Middle frontal gyrus (tissue), 1 donor: Measurements from ENCODE around the gene STUB1.
"Not testable (repeated sequence)": the region's sequence is repeated elsewhere in the genome, so short reads cannot be mapped to it uniquely, and the experiment has no call there.

Experiments
- DNase-seq: peaks from one replicate; pipeline ENCODE4 v3.0.0-alpha.2; 2015; ENCODE audit warnings: low spot score; ENCODE audit errors: extremely low spot score

Gene STUB1

GRCh38 chr16:711548-712320 is 31.5 kb downstream of the STUB1 start:
- no peak for DNase-seq

DNA sequence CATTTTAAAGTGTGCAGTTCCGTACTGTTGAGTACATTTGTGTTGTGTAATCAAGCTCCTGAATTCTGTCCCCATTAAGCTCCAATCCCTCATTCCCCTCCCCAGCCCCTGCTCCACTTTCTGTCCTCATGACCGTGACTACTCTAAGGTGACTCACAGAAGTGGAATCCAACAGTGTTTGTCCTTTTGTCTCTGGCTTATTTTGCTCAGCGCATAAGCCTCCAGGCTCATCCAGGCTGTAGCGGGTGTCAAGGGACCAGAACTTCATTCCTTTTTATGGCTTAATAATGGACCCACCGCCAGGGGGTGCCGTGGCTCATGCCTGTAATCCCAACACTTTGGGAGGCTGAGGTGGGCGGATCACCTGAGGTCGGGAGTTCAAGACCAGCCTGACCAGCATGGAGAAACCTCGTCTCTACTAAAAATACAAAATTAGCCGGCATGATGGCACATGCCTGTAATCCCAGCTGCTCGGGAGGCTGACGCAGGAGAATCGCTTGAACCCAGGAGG is 32.6 kb downstream of the STUB1 start:
- DNase-seq, result not testable (repeated sequence)

- no peak for DNase-seq
Observed at GRCh38 chr16:714079-714478, 33.9 kb downstream of the STUB1 start.

DNA sequence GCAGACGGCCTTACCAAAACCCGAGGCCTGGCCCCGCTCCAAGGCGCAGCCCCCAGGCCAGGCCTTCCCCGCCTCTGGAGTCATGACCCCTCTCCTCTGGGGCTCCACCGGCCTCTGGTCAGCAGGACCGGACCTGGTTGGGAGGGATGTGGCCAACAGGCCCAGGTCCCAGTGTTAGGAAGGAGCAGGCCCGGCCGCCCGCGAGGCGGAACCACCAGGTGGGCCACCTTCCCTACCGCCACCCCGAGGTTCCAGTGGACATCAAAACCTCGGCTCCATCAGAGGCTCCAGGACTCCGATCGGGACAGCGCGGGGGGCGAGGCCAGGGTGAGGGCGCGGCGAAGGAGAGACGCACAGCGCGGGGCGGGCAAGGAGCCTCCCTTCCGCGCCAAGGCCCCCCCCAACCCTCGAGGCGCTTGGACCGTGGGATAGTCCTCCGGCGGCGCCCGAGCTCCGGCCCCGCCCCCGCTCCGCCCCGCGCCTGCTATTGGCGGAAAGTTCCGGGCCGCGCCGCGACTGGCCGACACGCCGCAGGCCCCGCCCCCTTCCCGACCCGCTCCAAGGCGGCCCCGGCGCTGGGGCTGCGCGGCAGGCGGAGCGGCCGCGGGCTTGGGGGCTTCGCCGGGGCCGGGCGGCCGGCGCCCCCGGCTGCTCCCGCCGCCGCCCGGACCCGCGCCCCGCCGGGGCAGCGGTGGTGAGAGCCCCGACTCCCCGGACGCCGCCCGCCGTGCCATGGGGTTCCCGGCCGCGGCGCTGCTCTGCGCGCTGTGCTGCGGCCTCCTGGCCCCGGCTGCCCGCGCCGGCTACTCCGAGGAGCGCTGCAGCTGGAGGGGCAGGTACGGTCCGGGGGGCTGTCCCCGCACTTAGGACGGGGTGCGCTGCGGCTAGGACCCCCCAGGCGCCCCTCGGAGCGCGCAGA is 34.6 kb downstream of the STUB1 start, which contains the start of gene METRN:
Gene METRN (plus strand): TSS at position 561 of the 919 bp plus-strand sequence. CDS start 172 bp downstream, at position 733.
- peak; percentile 80 for DNase-seq

- DNase-seq, result no peak
Observed at GRCh38 chr16:715477-716199, 35.4 kb downstream of the STUB1 start.

GRCh38 chr16:716200-716568 is 36.0 kb downstream of the STUB1 start:
- DNase-seq, result peak; percentile 66

- no peak for DNase-seq
Observed at GRCh38 chr16:716768-717325, 36.6 kb downstream of the STUB1 start.

- no peak for DNase-seq
Observed at GRCh38 chr16:717450-718245, 37.4 kb downstream of the STUB1 start.

DNA sequence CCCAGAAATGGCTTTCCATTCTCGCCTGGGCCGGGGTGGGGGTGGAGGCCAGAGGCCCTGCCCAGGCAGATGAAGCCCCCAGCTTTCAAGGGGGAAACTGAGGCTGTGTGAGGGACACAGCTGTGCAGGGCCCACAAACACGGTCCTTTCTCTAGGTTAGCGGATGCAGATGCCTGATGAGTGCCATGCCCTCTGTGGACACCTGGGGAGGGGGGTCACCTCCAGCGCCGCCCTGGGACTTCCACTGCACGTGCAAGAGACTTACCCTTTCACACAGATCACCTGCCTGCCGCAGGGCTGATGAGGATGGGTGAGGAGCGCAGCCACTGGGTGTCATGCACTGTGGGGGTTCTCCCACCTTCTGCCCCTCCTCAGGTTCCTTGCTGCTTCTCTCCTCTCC is 38.2 kb downstream of the STUB1 start:
- DNase-seq, result no peak

- DNase-seq, result no peak
Observed at GRCh38 chr16:718922-719321, 38.7 kb downstream of the STUB1 start.

DNA sequence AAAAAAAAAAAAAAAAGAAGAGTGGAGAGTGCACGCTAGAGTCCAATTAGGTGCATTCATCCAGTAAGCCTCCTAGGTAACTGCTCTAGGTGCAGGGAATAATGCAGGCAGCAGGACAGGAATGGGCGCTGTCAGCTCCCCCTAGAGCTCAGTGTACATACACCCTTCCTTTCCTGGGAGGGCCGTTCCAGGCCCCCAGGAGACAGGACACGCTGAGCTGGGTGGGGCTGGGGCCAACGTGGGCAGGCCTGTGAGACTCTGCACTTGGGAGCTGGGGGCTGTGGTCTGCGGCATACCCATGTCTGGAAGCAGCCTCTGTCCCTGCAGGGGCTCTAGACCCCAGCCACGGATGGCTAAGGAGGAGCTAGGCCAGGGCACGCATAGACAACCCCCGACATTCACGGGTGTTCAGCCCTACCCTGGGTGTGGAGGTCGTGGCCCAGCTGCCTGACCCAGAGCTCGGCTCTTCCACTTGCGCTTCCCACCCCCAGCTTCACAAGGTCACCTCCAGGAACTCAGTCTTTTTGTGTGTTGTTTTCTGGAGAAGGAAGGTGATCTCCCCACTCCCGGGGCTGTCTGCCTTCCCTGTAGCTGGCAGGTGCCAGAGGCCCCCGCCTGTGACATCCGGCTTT is 39.7 kb downstream of the STUB1 start:
- DNase-seq, result no peak

DNA sequence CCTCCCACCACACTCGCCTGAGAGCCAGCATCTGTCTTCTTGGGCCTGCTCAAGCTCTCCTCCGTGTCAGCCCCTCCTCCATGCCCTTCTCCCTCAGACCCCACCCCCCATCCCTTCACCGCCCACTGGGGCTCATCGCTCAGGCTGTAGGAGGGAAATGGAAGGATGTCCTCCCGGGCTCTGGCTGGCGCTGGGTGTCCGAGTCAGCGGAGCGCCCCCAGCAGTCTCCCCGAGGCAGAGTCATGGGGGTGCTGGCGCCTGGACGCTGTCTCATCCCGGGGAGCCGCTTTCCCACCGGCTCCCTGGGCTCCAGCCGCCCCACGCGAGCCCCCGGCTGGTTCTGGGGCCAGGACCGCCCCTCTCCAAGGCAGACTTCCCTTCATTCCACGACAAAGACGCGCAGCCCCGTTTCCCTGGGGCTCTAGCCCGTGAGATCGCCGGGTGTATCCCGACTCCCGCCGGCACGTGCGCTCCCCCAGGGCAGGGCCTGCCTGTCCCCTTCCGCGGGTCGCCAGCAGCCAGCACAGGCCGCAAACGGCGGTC is 40.3 kb downstream of the STUB1 start:
- no peak for DNase-seq

GRCh38 chr16:720990-721764 is 41.0 kb downstream of the STUB1 start, which contains the start of gene ANTKMT:
Gene ANTKMT (plus strand): TSS chr16:721146. CDS start chr16:721275, 129 bp downstream.
- peak; percentile 79 for DNase-seq

- DNase-seq, result no peak
Observed at GRCh38 chr16:721765-722540, 41.7 kb downstream of the STUB1 start.

- DNase-seq, result no peak
Observed at GRCh38 chr16:722835-723633, 42.8 kb downstream of the STUB1 start.

- no peak for DNase-seq
Observed at GRCh38 chr16:723695-724094, 43.5 kb downstream of the STUB1 start.
